ENCODE results near the gene CCNC.

CCNC gene

GRCh38 chr6:99568103-99568933 is at the start of gene CCNC:
TSS of gene CCNC (minus strand) at chr6:99568660. CDS start at chr6:99568527, 133 bp downstream.
- TF ChIP-seq FOXM1 (IDR thresholded peaks at IDR 0.05; ENCODE audit: borderline replicate concordance, low read depth) (no peak), NFIC (IDR thresholded peaks at IDR 0.05) (peak; percentile 82), YY1 (IDR thresholded peaks at IDR 0.05; ENCODE audit: low read depth) (peak; percentile 80), CREB1 (IDR thresholded peaks at IDR 0.05; ENCODE audit: low read depth) (0 out of 2 replicates have a peak, but pooled peaks have one; percentile 26), RAD21 (IDR thresholded peaks at IDR 0.05; ENCODE audit: low read depth) (peak; percentile 2; the same call in 1 of the 2 replicates), MAX (IDR thresholded peaks at IDR 0.05) (peak; percentile 80), EP300 (IDR thresholded peaks at IDR 0.05; ENCODE audit: borderline replicate concordance) (peak; percentile 59), ZBTB7A (IDR thresholded peaks at IDR 0.05; ENCODE audit: low read depth) (peak; percentile 82; the same call in 1 of the 2 replicates), EGR1 (IDR thresholded peaks at IDR 0.05) (no peak), REST (IDR thresholded peaks at IDR 0.05; ENCODE audit: low read depth) (no peak), TAF1 (IDR thresholded peaks at IDR 0.05; ENCODE audit: low read depth) (peak; percentile 99), USF1 (IDR thresholded peaks at IDR 0.05) (peak; percentile 72), TCF12 (IDR thresholded peaks at IDR 0.05; ENCODE audit: low read depth) (peak; percentile 78), CEBPB (IDR thresholded peaks at IDR 0.05) (no peak), TEAD4 (IDR thresholded peaks at IDR 0.05) (no peak; the same call in 1 of the 2 replicates)

- TF ChIP-seq ZBTB7A (IDR thresholded peaks at IDR 0.05; ENCODE audit: low read depth) (no peak), RAD21 (IDR thresholded peaks at IDR 0.05; ENCODE audit: low read depth) (no peak), EP300 (IDR thresholded peaks at IDR 0.05; ENCODE audit: borderline replicate concordance) (no peak), CEBPB (IDR thresholded peaks at IDR 0.05) (no peak), YY1 (IDR thresholded peaks at IDR 0.05; ENCODE audit: low read depth) (no peak), CREB1 (IDR thresholded peaks at IDR 0.05; ENCODE audit: low read depth) (no peak), REST (IDR thresholded peaks at IDR 0.05; ENCODE audit: low read depth) (no peak), TCF12 (IDR thresholded peaks at IDR 0.05; ENCODE audit: low read depth) (no peak), TAF1 (IDR thresholded peaks at IDR 0.05; ENCODE audit: low read depth) (no peak)
These were observed 48.7 kb upstream of the CCNC start for GRCh38 chr6:99617131-99617530.

GRCh38 chr6:99614430-99615186 is 46.1 kb upstream of the CCNC start:
- TF ChIP-seq REST (IDR thresholded peaks at IDR 0.05; ENCODE audit: low read depth) (0 out of 2 replicates have a peak, but pooled peaks have one; percentile 23), CEBPB (IDR thresholded peaks at IDR 0.05) (no peak), CREB1 (IDR thresholded peaks at IDR 0.05; ENCODE audit: low read depth) (no peak), MAX (IDR thresholded peaks at IDR 0.05) (peak; percentile 11; the same call in 1 of the 2 replicates)

GRCh38 chr6:99613705-99614429 is 45.4 kb upstream of the CCNC start:
- TF ChIP-seq REST (IDR thresholded peaks at IDR 0.05; ENCODE audit: low read depth) (peak; percentile 42; the same call in 1 of the 2 replicates), MAX (IDR thresholded peaks at IDR 0.05) (peak; percentile 95), RAD21 (IDR thresholded peaks at IDR 0.05; ENCODE audit: low read depth) (no peak), USF1 (IDR thresholded peaks at IDR 0.05) (peak; percentile 73)
